Type B pancreatic cell (in vitro differentiated cells): Measurements from ENCODE around the gene LTV1. TPM values are rescaled to one million over a fixed set of nuclear protein-coding genes. Genes with fewer than 3 reads are reported as not detected.

Experiments used
- DNase-seq: peaks from one replicate; pipeline ENCODE4 v3.0.0; 2021; ENCODE audit warnings: mixed read lengths; ENCODE audit not compliant: unreplicated experiment; ENCODE audit errors: extremely low spot score
- H3K27ac Mint-ChIP-seq: 2 replicates; pipeline ENCODE4 v1.8.0; 2021; ENCODE audit warnings: mild to moderate bottlenecking, mixed read lengths
- H3K27me3 Mint-ChIP-seq: 2 replicates; pipeline ENCODE4 v1.8.0; 2021; ENCODE audit warnings: mixed read lengths
- H3K36me3 Mint-ChIP-seq: 2 replicates; pipeline ENCODE4 v1.8.0; 2021; ENCODE audit warnings: mixed read lengths
- H3K4me1 Mint-ChIP-seq: one replicate; pipeline ENCODE4 v1.8.0; 2021; ENCODE audit warnings: mixed read lengths; ENCODE audit not compliant: unreplicated experiment
- H3K4me3 Mint-ChIP-seq: 2 replicates; pipeline ENCODE4 v1.8.0; 2021; ENCODE audit warnings: mild to moderate bottlenecking, mixed read lengths
- H3K9me3 Mint-ChIP-seq: 2 replicates; pipeline ENCODE4 v1.8.0; 2021; ENCODE audit warnings: mixed read lengths
- total RNA-seq: library from RNA; stranded (reverse); gene quantifications from 2 replicates; pipeline ENCODE4 v1.2.1, GENCODE V29; 2021; ENCODE audit warnings: low replicate concordance
- TF ChIP-seq, protein P1 (sequence below): fragments of 200-600 bp; sonication (generic); conservative IDR thresholded peaks from 2 replicates; pipeline ENCODE4 v1.5.0; 2021; ENCODE audit warnings: antibody characterized with exemption, mild to moderate bottlenecking

The LTV1 gene
- total RNA-seq, 1 donor from 2014 or later = 24.2 TPM

GRCh38 chr6:143877584-143878271 lies 34.6 kb downstream of the LTV1 start:
- no peaks in the 10 kb centered on the region for H3K27me3 Mint-ChIP-seq
- DNase-seq = no peak
- no peak overlapping the region for H3K27ac Mint-ChIP-seq
- H3K36me3 Mint-ChIP-seq = no peaks in the 10 kb centered on the region
- H3K9me3 Mint-ChIP-seq = peaks cover 9% of the 10 kb centered on the region
- no peak overlapping the region for H3K4me3 Mint-ChIP-seq
- H3K4me1 Mint-ChIP-seq = peaks cover 5% of the 10 kb centered on the region
- TF ChIP-seq, protein P1, sequence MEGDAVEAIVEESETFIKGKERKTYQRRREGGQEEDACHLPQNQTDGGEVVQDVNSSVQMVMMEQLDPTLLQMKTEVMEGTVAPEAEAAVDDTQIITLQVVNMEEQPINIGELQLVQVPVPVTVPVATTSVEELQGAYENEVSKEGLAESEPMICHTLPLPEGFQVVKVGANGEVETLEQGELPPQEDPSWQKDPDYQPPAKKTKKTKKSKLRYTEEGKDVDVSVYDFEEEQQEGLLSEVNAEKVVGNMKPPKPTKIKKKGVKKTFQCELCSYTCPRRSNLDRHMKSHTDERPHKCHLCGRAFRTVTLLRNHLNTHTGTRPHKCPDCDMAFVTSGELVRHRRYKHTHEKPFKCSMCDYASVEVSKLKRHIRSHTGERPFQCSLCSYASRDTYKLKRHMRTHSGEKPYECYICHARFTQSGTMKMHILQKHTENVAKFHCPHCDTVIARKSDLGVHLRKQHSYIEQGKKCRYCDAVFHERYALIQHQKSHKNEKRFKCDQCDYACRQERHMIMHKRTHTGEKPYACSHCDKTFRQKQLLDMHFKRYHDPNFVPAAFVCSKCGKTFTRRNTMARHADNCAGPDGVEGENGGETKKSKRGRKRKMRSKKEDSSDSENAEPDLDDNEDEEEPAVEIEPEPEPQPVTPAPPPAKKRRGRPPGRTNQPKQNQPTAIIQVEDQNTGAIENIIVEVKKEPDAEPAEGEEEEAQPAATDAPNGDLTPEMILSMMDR = no peak

GRCh38 chr6:143878272-143878760 lies 35.2 kb downstream of the LTV1 start:
- Mint-ChIP-seq H3K4me1 (peaks cover 5% of the 10 kb centered on the region), H3K4me3 (no peak overlapping the region), H3K9me3 (peaks cover 9% of the 10 kb centered on the region), H3K27ac (no peak overlapping the region), H3K36me3 (no peaks in the 10 kb centered on the region), H3K27me3 (no peaks in the 10 kb centered on the region)
- no peak for DNase-seq
- TF ChIP-seq, protein P1 = no peak

GRCh38 chr6:143880412-143880811 lies 37.3 kb downstream of the LTV1 start:
- TF ChIP-seq, protein P1 = no peak
- Mint-ChIP-seq H3K36me3 (no peaks in the 10 kb centered on the region), H3K4me1 (peaks cover 10% of the 10 kb centered on the region), H3K27ac (no peak overlapping the region), H3K27me3 (no peaks in the 10 kb centered on the region), H3K4me3 (no peak overlapping the region), H3K9me3 (peaks cover 6% of the 10 kb centered on the region)
- DNase-seq = no peak

DNA sequence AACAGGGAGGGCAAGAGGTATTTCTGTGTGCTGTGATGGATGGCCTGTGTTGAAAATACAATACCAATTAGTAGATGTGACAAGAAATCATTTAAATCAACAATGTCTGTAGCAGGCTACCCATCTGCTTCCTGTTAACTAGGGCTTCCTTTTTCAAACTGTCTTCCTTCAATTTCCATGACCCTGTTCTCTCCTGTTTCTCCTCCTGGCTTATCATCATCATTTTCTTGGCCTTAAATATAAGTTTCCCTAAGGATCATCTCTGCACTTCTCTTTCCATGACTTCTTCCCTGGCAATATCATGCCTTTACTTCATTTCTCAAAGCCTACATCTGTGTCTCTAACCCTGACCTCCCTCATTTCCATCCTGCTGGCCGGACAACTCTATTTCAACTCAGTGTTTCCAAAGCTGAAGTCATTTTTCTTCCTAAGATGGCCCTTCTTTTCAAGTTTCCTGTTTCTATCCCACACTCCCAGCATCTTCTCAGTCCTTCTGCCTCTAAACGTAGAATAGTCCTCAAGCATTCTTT lies 39.3 kb downstream of the LTV1 start:
- Mint-ChIP-seq H3K4me1 (peaks cover 10% of the 10 kb centered on the region), H3K27ac (no peak overlapping the region), H3K36me3 (no peaks in the 10 kb centered on the region), H3K9me3 (peaks cover 3% of the 10 kb centered on the region), H3K4me3 (no peak overlapping the region), H3K27me3 (no peaks in the 10 kb centered on the region)
- no peak for DNase-seq
- TF ChIP-seq, protein P1 = no peak

- H3K4me3 Mint-ChIP-seq = no peak overlapping the region
- no peaks in the 10 kb centered on the region for H3K36me3 Mint-ChIP-seq
- H3K9me3 Mint-ChIP-seq = no peaks in the 10 kb centered on the region
- H3K4me1 Mint-ChIP-seq = peaks cover 10% of the 10 kb centered on the region
- TF ChIP-seq, protein P1 = no peak
- H3K27ac Mint-ChIP-seq = no peak overlapping the region
- DNase-seq = no peak
- no peaks in the 10 kb centered on the region for H3K27me3 Mint-ChIP-seq
Measured at GRCh38 chr6:143884216-143884900, 41.2 kb downstream of the LTV1 start.
